Kidney epithelial cell (primary cell): Measurements from ENCODE around the gene TMEM154. TPM values are rescaled to one million over a fixed set of nuclear protein-coding genes. Genes with fewer than 3 reads are reported as not detected.

ENCODE experiments used
- DNase-seq: peaks from one replicate; pipeline ENCODE4 v3.0.0-alpha.2; 2010; ENCODE audit warnings: low read depth
- H3K27me3 ChIP-seq: 2 replicates; pipeline ENCODE4 v1.6.0; 2011; ENCODE audit warnings: low read length; ENCODE audit not compliant: control insufficient read depth, insufficient read depth
- H3K36me3 ChIP-seq: 2 replicates; pipeline ENCODE4 v1.5.1; 2011; ENCODE audit warnings: low read length; ENCODE audit not compliant: control insufficient read depth, insufficient read depth
- H3K4me3 ChIP-seq: 2 replicates; pipeline ENCODE4 v1.5.1; 2011; ENCODE audit warnings: low read depth, mild to moderate bottlenecking, control low read depth, low read length
- total RNA-seq: library from RNA; depleted of rRNA; stranded (reverse); fragments of >200 nt; gene quantifications from 2 replicates; pipeline ENCODE4 v1.2.3, GENCODE V29; 2015
- TF ChIP-seq, protein P1 (sequence below): IDR thresholded peaks from 2 replicates; pipeline ENCODE4 v1.5.1; 2011; ENCODE audit warnings: mild to moderate bottlenecking, moderate library complexity, low read length, control low read depth, inconsistent platforms; ENCODE audit not compliant: insufficient read depth, poor library complexity, severe bottlenecking

The TMEM154 gene
- total RNA-seq, 1 donor from 2014 or later, result 20.8 TPM

DNA sequence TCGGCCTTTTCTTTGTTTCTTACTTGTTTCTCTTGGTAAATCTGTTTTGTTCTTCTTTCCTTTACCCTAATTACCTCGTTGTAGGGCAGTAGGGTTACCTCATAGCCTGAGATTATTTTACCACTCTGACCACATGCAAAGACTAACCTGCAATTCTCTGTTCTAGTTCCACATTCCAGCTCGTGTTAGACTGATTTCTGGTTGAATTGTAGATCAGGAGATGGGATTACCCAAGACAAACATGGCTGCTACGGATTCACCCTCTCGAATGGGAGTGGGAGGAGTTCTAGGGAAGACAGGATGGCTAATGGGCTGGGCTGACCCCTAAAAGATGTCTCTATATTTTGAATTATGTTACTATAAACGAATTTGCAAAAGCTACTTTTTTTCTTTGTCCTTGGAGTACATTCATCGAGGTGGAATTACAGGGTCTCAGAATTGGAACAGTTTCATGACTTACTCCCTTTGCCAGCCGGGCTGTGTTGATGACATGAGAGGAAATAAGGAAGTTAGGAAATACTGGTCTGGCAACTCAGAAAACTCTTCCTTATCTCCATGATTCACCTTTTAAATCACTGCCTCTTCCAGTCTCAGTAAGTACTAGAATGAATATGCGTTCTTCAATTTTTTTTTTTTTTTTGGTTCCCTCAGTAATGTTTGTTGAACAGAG is 107.2 kb downstream of the TMEM154 start:
- no peak overlapping the region for H3K4me3 ChIP-seq
- no peaks in the 10 kb centered on the region for H3K36me3 ChIP-seq
- TF ChIP-seq, protein P1, sequence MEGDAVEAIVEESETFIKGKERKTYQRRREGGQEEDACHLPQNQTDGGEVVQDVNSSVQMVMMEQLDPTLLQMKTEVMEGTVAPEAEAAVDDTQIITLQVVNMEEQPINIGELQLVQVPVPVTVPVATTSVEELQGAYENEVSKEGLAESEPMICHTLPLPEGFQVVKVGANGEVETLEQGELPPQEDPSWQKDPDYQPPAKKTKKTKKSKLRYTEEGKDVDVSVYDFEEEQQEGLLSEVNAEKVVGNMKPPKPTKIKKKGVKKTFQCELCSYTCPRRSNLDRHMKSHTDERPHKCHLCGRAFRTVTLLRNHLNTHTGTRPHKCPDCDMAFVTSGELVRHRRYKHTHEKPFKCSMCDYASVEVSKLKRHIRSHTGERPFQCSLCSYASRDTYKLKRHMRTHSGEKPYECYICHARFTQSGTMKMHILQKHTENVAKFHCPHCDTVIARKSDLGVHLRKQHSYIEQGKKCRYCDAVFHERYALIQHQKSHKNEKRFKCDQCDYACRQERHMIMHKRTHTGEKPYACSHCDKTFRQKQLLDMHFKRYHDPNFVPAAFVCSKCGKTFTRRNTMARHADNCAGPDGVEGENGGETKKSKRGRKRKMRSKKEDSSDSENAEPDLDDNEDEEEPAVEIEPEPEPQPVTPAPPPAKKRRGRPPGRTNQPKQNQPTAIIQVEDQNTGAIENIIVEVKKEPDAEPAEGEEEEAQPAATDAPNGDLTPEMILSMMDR, result no peak
- no peaks in the 10 kb centered on the region for H3K27me3 ChIP-seq
- no peak for DNase-seq

DNA sequence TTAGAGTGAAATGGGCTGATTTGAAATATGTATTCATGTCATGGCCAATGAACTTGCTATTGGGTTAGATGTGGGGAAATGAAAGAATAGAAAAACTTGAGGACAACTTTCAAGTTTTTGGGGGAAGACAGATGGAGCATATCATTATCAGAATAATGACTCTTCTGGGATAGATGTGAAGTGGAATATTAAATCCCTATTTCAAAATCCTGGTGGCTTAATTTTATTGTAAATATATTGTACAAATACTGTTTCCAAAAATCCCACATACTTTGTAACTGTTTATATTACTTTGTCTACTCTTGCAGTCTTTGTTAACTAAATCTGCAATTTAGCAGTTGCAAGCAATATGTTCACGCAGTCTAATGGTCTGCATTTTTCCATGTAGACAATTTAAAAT is 108.0 kb downstream of the TMEM154 start:
- Histone ChIP-seq H3K27me3 (no peaks in the 10 kb centered on the region), H3K4me3 (no peak overlapping the region), H3K36me3 (no peaks in the 10 kb centered on the region)
- DNase-seq, result no peak
- TF ChIP-seq, protein P1, result no peak

DNA sequence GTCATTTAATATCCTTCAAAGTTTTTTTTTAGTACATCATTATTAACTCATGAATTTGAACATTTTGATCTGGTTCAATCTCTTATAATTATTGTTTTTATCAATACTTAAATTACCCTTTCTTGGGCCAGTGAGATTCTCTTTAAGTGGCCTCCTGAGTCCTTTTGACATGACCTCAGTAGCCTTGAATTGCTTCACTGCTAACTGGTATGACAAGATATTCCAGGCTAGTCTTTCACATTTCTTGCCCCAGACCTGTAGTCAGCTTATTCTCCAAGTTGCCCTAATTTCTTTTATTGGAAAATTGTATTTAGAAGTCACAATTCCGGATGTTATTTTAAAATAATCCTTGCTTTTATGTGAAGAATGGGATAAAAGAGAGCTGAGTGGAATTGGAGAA is 108.5 kb downstream of the TMEM154 start:
- DNase-seq, result no peak
- H3K27me3 ChIP-seq, result no peaks in the 10 kb centered on the region
- no peaks in the 10 kb centered on the region for H3K36me3 ChIP-seq
- no peak overlapping the region for H3K4me3 ChIP-seq
- TF ChIP-seq, protein P1, result no peak

Other genes with a start within 250 kb of the TMEM154 start
- 21.8 and 29.8 TPM in 2 replicates for gene FBXW7, start 143.9 kb downstream of the TMEM154 start, total RNA-seq
- gene TIGD4, start 99.7 kb upstream of the TMEM154 start, total RNA-seq, result 0.14 and 0.29 TPM in 2 replicates
- gene ARFIP1, start 100.0 kb upstream of the TMEM154 start, total RNA-seq, result 34.2 and 45.6 TPM in 2 replicates